HCT116 (cell line): ENCODE results near the gene NTSR1. TPM values are rescaled to one million over a fixed set of nuclear protein-coding genes. Genes with fewer than 3 reads are reported as not detected.

Source experiments
- ATAC-seq: fragments of 200-7000 bp; cut with Tn5 transposase; 2 replicates; pipeline ENCODE4 v1.9.1; 2020; ENCODE audit warnings: mild to moderate bottlenecking, moderate library complexity
- BruUV-seq: library from RNA; stranded (reverse); fragments of 400-500 nt; replicated peaks from 2 replicates; lab custom pipeline; 2021; lab: Mats Ljungman, UMichigan
- CTCF ChIA-PET: fragments of 300-600 bp; sonication (Branson Sonifier 250); formaldehyde crosslinking; loops from one replicate; lab custom pipeline; 2021; ENCODE audit warnings: antibody characterized with exemption; lab: Charles Lee
- POLR2A ChIA-PET: fragments of 300-600, 350-600 bp; sonication (Branson Sonifier 250); formaldehyde crosslinking; loops from one replicate; lab custom pipeline; 2021; ENCODE audit warnings: antibody characterized with exemption; lab: Charles Lee
- RAD21 ChIA-PET, 2 experiments: fragments of 300-600 bp; sonication (Branson Sonifier 250); formaldehyde crosslinking; loops; one replicate each; lab custom pipeline; 2023; ENCODE audit warnings: low total read pairs in 2 of 2; ENCODE audit not compliant: uncharacterized antibody in 2 of 2, unreplicated experiment in 2 of 2, low non-redundant PET in 1 of 2; lab: Charles Lee
- DNase-seq: peaks from one replicate; pipeline ENCODE4 v3.0.0-alpha.2; 2010; ENCODE audit warnings: low read depth, low spot score
- H2AFZ ChIP-seq: fragments of 200-600 bp; shearing (Covaris generic), sonication (generic); 2 replicates; pipeline ENCODE4 v1.6.1; 2017; ENCODE audit warnings: low read depth, mixed run types, mixed read lengths, antibody characterized with exemption, low read length; ENCODE audit not compliant: poor library complexity, severe bottlenecking
- H3K27ac ChIP-seq: 2 replicates; pipeline ENCODE4 v1.5.1; 2012; ENCODE audit warnings: low read depth, low read length
- H3K27me3 ChIP-seq: fragments of 200-600 bp; sonication (generic); 2 replicates; pipeline ENCODE4 v1.6.1; 2016; ENCODE audit warnings: mixed run types, low read length, mixed read lengths; ENCODE audit not compliant: insufficient read depth
- H3K36me3 ChIP-seq, 2 experiments: fragments of 200-500 bp in 1 of 2; fragments of 200-600 bp in 1 of 2; sonication (Bioruptor generic) in 1 of 2; sonication (generic) in 1 of 2; 2 replicates each; pipeline versions ENCODE4 v1.5.1 to v1.6.1; 2014 to 2016; ENCODE audit warnings: low read length in 2 of 2, inconsistent platforms in 1 of 2, mixed read lengths in 1 of 2, mixed run types in 1 of 2; ENCODE audit not compliant: insufficient read depth in 2 of 2, control insufficient read depth in 1 of 2
- H3K4me1 ChIP-seq, 2 experiments: fragments of 200-600 bp in 1 of 2; sonication (generic) in 1 of 2; 2 replicates each; pipeline versions ENCODE4 v1.5.1 to v1.6.1; 2012 to 2017; ENCODE audit warnings: low read length in 2 of 2, inconsistent platforms in 1 of 2, mild to moderate bottlenecking in 1 of 2, mixed read lengths in 1 of 2, mixed run types in 1 of 2, moderate library complexity in 1 of 2; ENCODE audit not compliant: insufficient read depth in 2 of 2, control insufficient read depth in 1 of 2
- H3K4me2 ChIP-seq: fragments of 200-600 bp; sonication (generic); 2 replicates; pipeline ENCODE4 v1.6.1; 2017; ENCODE audit warnings: mixed run types, low read length, mixed read lengths
- H3K4me3 ChIP-seq, 2 experiments: fragments of 200-600 bp in 1 of 2; sonication (generic) in 1 of 2; replicated peaks in 1 of 2; 2 replicates each; pipeline ENCODE4 v1.5.1; 2011 to 2016; ENCODE audit warnings: low read length in 2 of 2, control low read depth in 1 of 2, low read depth in 1 of 2, mild to moderate bottlenecking in 1 of 2, mixed read lengths in 1 of 2, mixed run types in 1 of 2
- H3K79me2 ChIP-seq: fragments of 200-600 bp; sonication (generic); 2 replicates; pipeline ENCODE4 v1.6.1; 2017; ENCODE audit warnings: mild to moderate bottlenecking, mixed run types, low read length, moderate library complexity, mixed read lengths; ENCODE audit not compliant: insufficient read depth
- H3K9ac ChIP-seq: fragments of 200-600 bp; sonication (generic); 2 replicates; pipeline ENCODE4 v1.6.1; 2016; ENCODE audit warnings: low read length, mixed read lengths
- H3K9me2 ChIP-seq: fragments of 200-600 bp; sonication (generic), shearing (Covaris generic); 2 replicates; pipeline ENCODE4 v1.6.1; 2017; ENCODE audit warnings: mixed run types, mild to moderate bottlenecking, moderate library complexity; ENCODE audit not compliant: insufficient read depth
- H3K9me3 ChIP-seq, 2 experiments: fragments of 200-500 bp in 1 of 2; fragments of 200-600 bp in 1 of 2; sonication (Bioruptor generic) in 1 of 2; sonication (generic) in 1 of 2; 2 replicates each; pipeline ENCODE4 v1.6.1; 2014 to 2017; ENCODE audit warnings: low read length in 2 of 2, mixed read lengths in 2 of 2, inconsistent platforms in 1 of 2, low read depth in 1 of 2, mild to moderate bottlenecking in 1 of 2, mixed run types in 1 of 2, moderate library complexity in 1 of 2; ENCODE audit not compliant: control insufficient read depth in 1 of 2, insufficient read depth in 1 of 2
- H4K20me1 ChIP-seq: fragments of 200-600 bp; sonication (generic), shearing (Covaris generic); 2 replicates; pipeline ENCODE4 v1.6.1; 2017; ENCODE audit warnings: mixed run types, mild to moderate bottlenecking, moderate library complexity; ENCODE audit not compliant: insufficient read depth
- CBX3 ChIP-seq: IDR thresholded peaks from 2 replicates; pipeline ENCODE4 v1.6.1; 2012; ENCODE audit warnings: low read depth
- CEBPB ChIP-seq: IDR thresholded peaks from 2 replicates; pipeline ENCODE4 v1.6.1; 2012; ENCODE audit warnings: low read depth
- EGR1 ChIP-seq: IDR thresholded peaks from 2 replicates; pipeline ENCODE4 v1.6.1; 2012; ENCODE audit warnings: low read depth
- EZH2 ChIP-seq: fragments of 200-600 bp; sonication (generic); IDR thresholded peaks from 2 replicates; pipeline ENCODE4 v1.6.1; 2017; ENCODE audit warnings: antibody characterized with exemption, mixed run types
- EZH2phosphoT487 ChIP-seq: fragments of 200-600 bp; IDR thresholded peaks from 2 replicates; pipeline ENCODE4 v1.6.1; 2018; ENCODE audit warnings: antibody characterized with exemption, borderline replicate concordance
- JUND ChIP-seq: IDR thresholded peaks from 2 replicates; pipeline ENCODE4 v1.6.1; 2012
- RAD21 ChIP-seq: IDR thresholded peaks from 2 replicates; pipeline ENCODE4 v1.6.1; 2012; ENCODE audit warnings: low read depth, mild to moderate bottlenecking
- SIN3A ChIP-seq: IDR thresholded peaks from 2 replicates; pipeline ENCODE4 v1.6.1; 2012; ENCODE audit warnings: low read depth
- SRF ChIP-seq: IDR thresholded peaks from 2 replicates; pipeline ENCODE4 v1.6.1; 2012; ENCODE audit warnings: low read depth
- YY1 ChIP-seq: IDR thresholded peaks from 2 replicates; pipeline ENCODE4 v1.6.1; 2011; ENCODE audit warnings: low read length, low read depth, moderate library complexity, mild to moderate bottlenecking; ENCODE audit not compliant: insufficient replicate concordance; ENCODE audit errors: extremely low read depth
- intact Hi-C: fragments of 100-400 bp; cut with micrococcal nuclease; formaldehyde crosslinking; loops from 2 replicates; pipeline ENCODE4 v1.10.0; 2022
- total RNA-seq: library from RNA; stranded (reverse); gene quantifications from one replicate; pipeline ENCODE4 v1.2.1, GENCODE V29; 2021; ENCODE audit not compliant: unreplicated experiment
- TF ChIP-seq, protein P1 (sequence below): IDR thresholded peaks from 2 replicates; pipeline ENCODE4 v1.6.1; 2011; ENCODE audit warnings: mild to moderate bottlenecking, low read length, moderate library complexity; ENCODE audit not compliant: insufficient replicate concordance; ENCODE audit errors: extremely low read depth
- TF ChIP-seq, protein P2 (sequence below): IDR thresholded peaks from 2 replicates; pipeline ENCODE4 v1.6.1; 2012
- TF ChIP-seq, protein P3 (sequence below), 3 experiments: fragments of 200-600 bp in 1 of 3; sonication (generic) in 1 of 3; IDR thresholded peaks in 2 of 3; conservative IDR thresholded peaks in 1 of 3; 2 replicates each; pipeline ENCODE4 v1.5.1; 2012 to 2017; ENCODE audit warnings: low read depth in 2 of 3, low read length in 2 of 3, antibody characterized with exemption in 1 of 3, borderline replicate concordance in 1 of 3, control low read depth in 1 of 3, mild to moderate bottlenecking in 1 of 3, mixed read lengths in 1 of 3, mixed run types in 1 of 3, moderate library complexity in 1 of 3; ENCODE audit not compliant: insufficient read depth in 1 of 3
- TF ChIP-seq, protein P4 (sequence below): IDR thresholded peaks from 2 replicates; pipeline ENCODE4 v1.6.1; 2012

Gene NTSR1
- total RNA-seq, 1 experiment from 2014 or later: 187 TPM

DNA sequence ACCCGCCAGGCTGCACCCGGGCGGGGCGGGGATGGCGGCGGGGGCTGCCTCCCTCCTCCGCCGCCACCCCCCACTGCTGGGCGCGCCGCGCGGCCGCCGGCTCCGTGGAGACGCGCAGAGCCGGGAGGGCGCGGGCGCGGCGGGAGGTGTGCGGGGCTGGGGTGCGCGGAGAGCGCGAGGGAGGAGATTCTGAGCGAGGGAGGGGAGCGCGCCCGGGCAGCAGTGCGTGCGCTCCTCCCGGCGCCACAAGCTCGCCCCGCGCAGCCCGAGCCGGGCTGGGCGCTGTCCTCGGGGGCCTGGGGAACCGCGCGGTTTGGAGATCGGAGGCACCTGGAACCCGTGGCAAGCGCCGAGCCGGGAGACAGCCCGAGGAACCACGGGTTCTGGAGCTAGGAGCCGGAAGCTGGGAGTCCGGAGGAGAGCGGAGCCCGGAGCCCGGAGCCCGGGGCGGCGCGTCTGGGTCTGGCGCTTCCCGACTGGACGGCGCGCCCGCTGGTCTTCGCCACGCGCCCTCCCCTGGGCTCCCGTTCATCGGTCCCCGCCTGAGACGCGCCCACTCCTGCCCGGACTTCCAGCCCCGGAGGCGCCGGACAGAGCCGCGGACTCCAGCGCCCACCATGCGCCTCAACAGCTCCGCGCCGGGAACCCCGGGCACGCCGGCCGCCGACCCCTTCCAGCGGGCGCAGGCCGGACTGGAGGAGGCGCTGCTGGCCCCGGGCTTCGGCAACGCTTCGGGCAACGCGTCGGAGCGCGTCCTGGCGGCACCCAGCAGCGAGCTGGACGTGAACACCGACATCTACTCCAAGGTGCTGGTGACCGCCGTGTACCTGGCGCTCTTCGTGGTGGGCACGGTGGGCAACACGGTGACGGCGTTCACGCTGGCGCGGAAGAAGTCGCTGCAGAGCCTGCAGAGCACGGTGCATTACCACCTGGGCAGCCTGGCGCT, at the start of gene NTSR1 (continued):
- TF ChIP-seq, protein P1, sequence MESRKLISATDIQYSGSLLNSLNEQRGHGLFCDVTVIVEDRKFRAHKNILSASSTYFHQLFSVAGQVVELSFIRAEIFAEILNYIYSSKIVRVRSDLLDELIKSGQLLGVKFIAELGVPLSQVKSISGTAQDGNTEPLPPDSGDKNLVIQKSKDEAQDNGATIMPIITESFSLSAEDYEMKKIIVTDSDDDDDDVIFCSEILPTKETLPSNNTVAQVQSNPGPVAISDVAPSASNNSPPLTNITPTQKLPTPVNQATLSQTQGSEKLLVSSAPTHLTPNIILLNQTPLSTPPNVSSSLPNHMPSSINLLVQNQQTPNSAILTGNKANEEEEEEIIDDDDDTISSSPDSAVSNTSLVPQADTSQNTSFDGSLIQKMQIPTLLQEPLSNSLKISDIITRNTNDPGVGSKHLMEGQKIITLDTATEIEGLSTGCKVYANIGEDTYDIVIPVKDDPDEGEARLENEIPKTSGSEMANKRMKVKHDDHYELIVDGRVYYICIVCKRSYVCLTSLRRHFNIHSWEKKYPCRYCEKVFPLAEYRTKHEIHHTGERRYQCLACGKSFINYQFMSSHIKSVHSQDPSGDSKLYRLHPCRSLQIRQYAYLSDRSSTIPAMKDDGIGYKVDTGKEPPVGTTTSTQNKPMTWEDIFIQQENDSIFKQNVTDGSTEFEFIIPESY: no peak
- TF ChIP-seq EZH2phosphoT487 (no peak), CBX3 (no peak)

DNA sequence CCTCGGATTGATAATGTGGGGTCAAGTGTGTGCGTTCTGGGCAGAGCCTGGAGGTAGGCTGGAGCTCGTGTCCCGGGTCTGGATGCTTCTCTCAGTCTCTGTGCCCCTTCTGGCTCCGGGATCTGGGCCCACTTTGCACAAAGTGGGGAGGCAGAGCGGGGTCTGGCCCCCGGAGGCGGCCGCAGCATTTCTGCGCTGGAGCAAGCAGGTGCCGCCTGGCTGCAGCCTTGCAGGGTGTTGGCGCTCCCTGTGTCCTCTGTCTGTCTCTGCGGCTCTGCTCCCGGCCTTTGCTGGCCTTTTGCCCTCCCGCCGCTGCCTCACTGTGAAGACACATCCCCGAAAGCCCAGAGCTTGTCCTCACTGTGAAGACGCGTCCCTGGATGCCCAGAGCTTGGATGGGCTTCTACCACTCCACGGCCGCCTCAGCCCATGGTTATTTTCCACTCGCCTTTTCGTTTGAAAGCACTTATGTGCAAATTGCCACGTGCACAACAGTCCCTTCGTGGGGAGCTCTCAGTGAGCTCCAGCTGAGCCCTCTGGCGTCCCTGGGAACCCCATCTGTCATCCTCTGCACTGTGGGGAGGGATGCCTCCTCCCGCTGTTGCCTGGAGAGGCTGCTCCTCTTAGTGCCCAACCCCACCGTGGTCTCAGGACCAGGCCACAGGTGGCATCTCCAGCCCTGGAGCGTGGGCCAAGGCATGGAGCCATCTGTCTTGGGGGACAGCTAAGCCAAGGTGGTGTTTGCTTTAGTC, 49.0 kb upstream of the NTSR1 start:
- Histone ChIP-seq H3K9ac (no peak overlapping the region), H4K20me1 (no peaks in the 10 kb centered on the region), H3K9me2 (no peaks in the 10 kb centered on the region), H3K27ac (no peak overlapping the region), H3K79me2 (peaks cover 59% of the 10 kb centered on the region), H3K9me3 (no peaks in the 10 kb centered on the region), H3K4me1 (no peaks in the 10 kb centered on the region), H3K4me2 (no peak overlapping the region), H3K4me3 (no peak overlapping the region), H3K27me3 (no peaks in the 10 kb centered on the region), H2AFZ (no peak overlapping the region), H3K36me3 (peaks cover 47 to 48% of the 10 kb centered on the region in 2 experiments; a peak in 3 of 4 replicates)
- no TSS peak for BruUV-seq
- DNase-seq: no peak
- ChIA-PET CTCF (no interaction called here), RAD21 (no interaction called here), POLR2A (no interaction called here)
- no peak for ATAC-seq
- intact Hi-C loops: no loop called here
- no peak for TF ChIP-seq EZH2
- no peak for TF ChIP-seq CEBPB
- TF ChIP-seq RAD21: no peak
- TF ChIP-seq, protein P2, sequence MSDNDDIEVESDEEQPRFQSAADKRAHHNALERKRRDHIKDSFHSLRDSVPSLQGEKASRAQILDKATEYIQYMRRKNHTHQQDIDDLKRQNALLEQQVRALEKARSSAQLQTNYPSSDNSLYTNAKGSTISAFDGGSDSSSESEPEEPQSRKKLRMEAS: no peak
- TF ChIP-seq, protein P3, sequence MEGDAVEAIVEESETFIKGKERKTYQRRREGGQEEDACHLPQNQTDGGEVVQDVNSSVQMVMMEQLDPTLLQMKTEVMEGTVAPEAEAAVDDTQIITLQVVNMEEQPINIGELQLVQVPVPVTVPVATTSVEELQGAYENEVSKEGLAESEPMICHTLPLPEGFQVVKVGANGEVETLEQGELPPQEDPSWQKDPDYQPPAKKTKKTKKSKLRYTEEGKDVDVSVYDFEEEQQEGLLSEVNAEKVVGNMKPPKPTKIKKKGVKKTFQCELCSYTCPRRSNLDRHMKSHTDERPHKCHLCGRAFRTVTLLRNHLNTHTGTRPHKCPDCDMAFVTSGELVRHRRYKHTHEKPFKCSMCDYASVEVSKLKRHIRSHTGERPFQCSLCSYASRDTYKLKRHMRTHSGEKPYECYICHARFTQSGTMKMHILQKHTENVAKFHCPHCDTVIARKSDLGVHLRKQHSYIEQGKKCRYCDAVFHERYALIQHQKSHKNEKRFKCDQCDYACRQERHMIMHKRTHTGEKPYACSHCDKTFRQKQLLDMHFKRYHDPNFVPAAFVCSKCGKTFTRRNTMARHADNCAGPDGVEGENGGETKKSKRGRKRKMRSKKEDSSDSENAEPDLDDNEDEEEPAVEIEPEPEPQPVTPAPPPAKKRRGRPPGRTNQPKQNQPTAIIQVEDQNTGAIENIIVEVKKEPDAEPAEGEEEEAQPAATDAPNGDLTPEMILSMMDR (IDR thresholded peaks at IDR 0.05 in 2 of 3, conservative IDR thresholded peaks at IDR 0.05 in 1 of 3; ENCODE audit: borderline replicate concordance in 1 of 3, insufficient read depth in 1 of 3, low read depth in 2 of 3, low read length in 2 of 3): no peak
- TF ChIP-seq, protein P4, sequence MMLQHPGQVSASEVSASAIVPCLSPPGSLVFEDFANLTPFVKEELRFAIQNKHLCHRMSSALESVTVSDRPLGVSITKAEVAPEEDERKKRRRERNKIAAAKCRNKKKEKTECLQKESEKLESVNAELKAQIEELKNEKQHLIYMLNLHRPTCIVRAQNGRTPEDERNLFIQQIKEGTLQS: no peak
- no peak for TF ChIP-seq SRF
- TF ChIP-seq JUND: no peak
- no peak for TF ChIP-seq EGR1
- no peak for TF ChIP-seq SIN3A
- TF ChIP-seq YY1: no peak
- no peak for TF ChIP-seq CBX3
